GM10847 (cell line): Measurements from ENCODE around the gene CMTR1.

Source experiments
- POLR2A ChIP-seq: IDR thresholded peaks from 2 replicates; pipeline ENCODE4 v1.6.1; 2011; ENCODE audit not compliant: insufficient read length; ENCODE audit errors: extremely low read depth

Gene CMTR1

DNA sequence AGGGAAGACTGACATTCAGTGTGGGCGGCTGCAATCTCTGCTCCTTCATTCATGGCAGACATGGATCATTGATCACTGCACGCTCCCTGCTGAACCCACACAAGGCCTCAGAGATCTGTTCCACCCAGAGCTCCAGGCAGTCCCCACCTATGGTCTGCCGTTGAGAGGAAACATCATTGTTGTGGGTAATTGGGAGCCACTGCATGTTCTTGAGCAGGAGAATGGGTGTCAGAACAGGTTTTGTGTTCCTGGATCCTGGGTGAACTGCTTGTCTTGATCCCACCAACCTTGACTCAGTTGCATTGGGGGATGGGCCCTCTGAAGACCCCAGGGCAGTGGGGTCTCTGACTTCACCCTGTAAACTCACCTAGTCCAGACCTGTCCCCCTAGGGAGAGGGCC lies 89.8 kb downstream of the CMTR1 start:
- no peak for TF ChIP-seq POLR2A

DNA sequence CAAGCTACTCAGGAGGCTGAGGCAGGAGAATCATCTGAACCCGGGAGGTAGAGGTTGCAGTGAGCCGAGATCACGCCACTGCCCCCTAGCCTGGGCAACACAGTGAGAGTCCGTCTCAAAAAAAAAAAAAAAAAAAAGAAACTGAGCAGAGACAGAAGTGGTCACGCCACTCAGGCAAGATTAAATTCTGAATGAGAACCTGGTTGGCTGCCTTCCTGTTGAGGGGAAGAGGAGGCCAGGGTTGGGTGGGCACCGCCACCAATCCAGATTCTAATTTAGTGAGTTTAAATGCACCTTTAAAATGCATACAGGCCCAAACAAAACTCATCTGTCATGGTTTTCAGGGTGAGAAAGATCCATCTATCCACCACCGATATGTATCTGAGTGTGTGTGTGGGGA lies 90.4 kb downstream of the CMTR1 start:
- no peak for TF ChIP-seq POLR2A

GRCh38 chr6:37524025-37524969 lies 91.3 kb downstream of the CMTR1 start:
- TF ChIP-seq POLR2A = no peak

DNA sequence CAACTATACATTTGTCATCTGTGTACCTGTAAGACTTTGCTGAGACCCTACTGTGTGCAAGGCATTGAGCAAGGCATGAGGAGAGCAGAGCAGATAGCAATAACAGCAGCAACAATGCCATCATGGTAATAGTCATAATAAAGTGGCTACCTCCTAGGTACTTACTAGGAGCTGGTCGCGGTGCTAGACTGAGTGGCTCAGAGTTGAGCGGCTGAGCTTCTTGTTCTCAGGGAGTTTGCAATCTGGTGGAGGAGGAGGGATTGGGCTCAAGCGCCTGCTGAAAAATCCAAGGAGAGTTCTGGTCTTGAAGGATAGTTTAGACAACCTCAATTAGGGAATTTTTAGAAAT lies 91.9 kb downstream of the CMTR1 start:
- TF ChIP-seq POLR2A = no peak

- TF ChIP-seq POLR2A = no peak
Observed at GRCh38 chr6:37525460-37526357, 92.7 kb downstream of the CMTR1 start.

DNA sequence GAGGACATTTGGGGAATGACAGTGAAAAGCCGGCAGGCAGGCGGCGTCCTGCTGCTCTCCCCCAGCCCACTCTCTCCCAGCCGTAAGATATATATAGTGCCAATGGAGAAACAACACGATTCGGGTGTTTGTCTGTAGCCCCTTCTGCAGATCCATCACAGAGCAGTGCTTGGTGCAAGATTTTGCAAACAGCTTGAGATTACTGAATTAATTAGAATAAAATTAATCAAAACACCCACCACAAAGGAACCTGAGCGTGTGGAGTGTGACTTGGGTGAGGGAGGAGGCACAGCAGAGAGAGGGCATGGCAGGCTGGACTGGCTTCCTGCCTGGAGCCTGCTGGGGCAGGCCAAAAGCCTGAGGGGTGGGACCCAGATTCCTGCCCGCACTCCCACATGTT lies 95.5 kb downstream of the CMTR1 start:
- no peak for TF ChIP-seq POLR2A

GRCh38 chr6:37530297-37530696 lies 97.3 kb downstream of the CMTR1 start:
- TF ChIP-seq POLR2A = no peak

DNA sequence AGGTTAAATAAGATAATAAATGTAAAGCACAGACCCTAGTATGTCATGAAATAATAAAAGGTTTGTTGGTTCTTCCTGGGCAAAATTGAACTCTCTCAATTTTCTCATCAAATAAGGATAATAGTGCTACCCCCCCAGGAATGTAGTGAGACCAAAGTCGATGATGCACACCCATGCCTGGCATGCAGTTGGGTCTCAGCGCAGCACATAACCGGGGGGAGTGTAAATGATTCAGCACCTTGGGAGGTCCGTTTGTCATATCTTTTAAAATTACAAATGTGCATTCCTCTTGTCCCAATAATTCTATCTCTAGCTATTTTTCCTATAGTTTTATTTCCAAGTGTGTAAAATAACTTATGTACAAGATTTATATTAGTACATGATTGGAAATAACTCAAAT lies 98.0 kb downstream of the CMTR1 start:
- TF ChIP-seq POLR2A = no peak
